Measurements from ENCODE around the gene SLC39A10.

DNA sequence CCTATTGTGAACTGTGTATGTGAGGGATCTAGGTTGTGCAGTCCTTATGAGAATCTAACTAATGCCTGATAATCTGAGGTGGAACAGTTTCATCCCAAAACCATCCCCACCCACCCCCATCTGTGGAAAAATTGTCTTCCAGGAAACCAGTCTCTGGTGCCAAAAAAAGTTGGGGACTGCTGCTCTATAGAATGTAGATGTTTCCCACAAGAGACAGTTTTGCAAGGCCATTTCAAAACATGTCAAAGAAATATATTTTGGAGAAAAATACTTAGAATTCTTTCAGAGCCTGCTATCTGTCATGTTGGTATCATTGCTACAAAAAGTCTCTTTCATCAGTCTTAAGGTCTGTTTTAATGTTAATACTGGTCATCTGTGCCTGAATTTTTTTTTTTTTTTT is 4.1 kb upstream of the SLC39A10 start:
- TF ChIP-seq, protein P1, sequence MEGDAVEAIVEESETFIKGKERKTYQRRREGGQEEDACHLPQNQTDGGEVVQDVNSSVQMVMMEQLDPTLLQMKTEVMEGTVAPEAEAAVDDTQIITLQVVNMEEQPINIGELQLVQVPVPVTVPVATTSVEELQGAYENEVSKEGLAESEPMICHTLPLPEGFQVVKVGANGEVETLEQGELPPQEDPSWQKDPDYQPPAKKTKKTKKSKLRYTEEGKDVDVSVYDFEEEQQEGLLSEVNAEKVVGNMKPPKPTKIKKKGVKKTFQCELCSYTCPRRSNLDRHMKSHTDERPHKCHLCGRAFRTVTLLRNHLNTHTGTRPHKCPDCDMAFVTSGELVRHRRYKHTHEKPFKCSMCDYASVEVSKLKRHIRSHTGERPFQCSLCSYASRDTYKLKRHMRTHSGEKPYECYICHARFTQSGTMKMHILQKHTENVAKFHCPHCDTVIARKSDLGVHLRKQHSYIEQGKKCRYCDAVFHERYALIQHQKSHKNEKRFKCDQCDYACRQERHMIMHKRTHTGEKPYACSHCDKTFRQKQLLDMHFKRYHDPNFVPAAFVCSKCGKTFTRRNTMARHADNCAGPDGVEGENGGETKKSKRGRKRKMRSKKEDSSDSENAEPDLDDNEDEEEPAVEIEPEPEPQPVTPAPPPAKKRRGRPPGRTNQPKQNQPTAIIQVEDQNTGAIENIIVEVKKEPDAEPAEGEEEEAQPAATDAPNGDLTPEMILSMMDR (IDR thresholded peaks at IDR 0.05) = no peak
- TF ChIP-seq POLR2AphosphoS5 (IDR thresholded peaks at IDR 0.05) (no peak), POLR2A (IDR thresholded peaks at IDR 0.05) (no peak)
